ENCODE results near the gene ST6GALNAC3.
A peak's percentile ranks its signal among the peaks of the same experiment; 100 is the strongest.
"Not testable (repeated sequence)": the region's sequence is repeated elsewhere in the genome, so short reads cannot be mapped to it uniquely, and the experiment has no call there.

The ST6GALNAC3 gene

GRCh38 chr1:76238094-76238628, 163.6 kb downstream of the ST6GALNAC3 start:
- DNase-seq (ENCODE audit: low spot score) (peak; percentile 74), FAIRE-seq (no peak)

GRCh38 chr1:76239470-76239918, 164.9 kb downstream of the ST6GALNAC3 start:
- FAIRE-seq (no peak), DNase-seq (ENCODE audit: low spot score) (peak; percentile 20)

- peak; percentile 29 for DNase-seq (ENCODE audit: low spot score)
- FAIRE-seq: peak; percentile 5
Observed at GRCh38 chr1:76240316-76240715, 165.8 kb downstream of the ST6GALNAC3 start.

DNA sequence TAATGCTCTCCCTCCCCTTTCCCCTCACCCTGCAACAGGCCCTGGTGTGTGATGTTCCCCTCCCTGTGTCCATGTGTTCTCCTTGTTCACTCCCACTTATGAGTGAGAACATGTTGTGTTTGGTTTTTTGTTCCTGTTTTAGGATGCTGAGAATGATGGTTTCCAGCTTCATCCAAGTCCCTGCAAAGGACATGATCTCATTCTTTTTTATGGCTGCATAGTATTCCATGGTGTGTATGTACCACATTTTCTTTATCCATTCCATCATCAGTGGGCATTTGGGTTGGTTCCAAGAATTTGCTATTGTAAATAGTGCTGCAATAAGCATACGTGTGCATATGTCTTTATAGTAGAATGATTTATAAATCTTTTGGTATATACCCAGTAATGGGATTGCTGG, 168.0 kb downstream of the ST6GALNAC3 start:
- not testable (repeated sequence) for DNase-seq (ENCODE audit: low spot score); FAIRE-seq

DNA sequence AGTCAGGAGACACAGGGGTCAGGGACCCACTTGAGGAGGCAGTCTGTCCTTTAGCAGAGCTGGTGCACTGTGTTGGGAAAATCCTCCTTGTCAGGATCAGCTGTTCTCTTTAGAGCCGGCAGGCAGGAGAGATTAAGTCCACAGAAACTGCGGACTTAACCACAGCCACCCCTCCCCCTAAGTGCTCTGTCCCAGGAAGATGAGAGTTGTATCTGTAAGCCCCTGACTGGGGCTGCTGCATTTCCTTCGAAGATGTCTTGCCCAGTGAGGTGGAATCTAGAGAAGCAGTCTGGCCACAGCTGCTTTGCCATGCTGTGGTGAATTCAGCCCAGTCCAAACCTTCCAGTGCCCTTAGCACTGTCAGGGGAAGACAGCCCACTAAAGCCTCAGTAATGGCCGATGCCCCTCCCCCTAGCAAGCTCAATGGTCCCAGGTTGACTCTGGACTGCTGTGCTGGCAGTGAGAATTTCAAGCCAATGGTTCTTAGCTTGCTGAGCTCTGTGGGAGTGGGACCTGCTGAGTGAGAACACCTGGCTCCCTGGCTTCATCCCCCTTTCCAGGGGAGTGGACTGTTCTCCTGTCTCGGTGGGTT, 172.8 kb downstream of the ST6GALNAC3 start:
- FAIRE-seq: no peak
- DNase-seq (ENCODE audit: low spot score): no peak

DNA sequence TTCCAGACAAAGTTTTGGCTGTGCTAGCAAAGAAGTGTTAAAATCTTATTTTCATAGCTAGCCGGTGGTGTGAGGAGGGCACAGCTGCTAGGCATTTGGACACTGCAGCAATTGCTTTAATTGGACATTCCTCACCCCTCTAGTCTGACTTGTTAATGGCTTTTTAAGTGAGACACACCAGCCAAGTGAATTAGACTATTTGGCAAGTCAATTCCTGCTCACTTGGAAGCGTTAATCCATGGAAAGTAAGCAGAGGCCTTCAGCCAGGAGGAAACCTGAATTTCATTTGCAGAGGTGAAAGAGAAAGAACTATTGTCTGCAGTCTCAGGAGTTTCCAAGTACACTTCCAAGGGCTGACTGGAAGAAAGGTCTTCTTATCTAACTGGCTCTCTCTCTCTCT, 175.7 kb downstream of the ST6GALNAC3 start:
- DNase-seq (ENCODE audit: low spot score) (no peak), FAIRE-seq (no peak)

- DNase-seq (ENCODE audit: low spot score) (no peak), FAIRE-seq (no peak)
Observed at GRCh38 chr1:76252431-76252830, 177.9 kb downstream of the ST6GALNAC3 start.

- FAIRE-seq (no peak), DNase-seq (ENCODE audit: low spot score) (no peak)
Observed at GRCh38 chr1:76254104-76255030, 179.8 kb downstream of the ST6GALNAC3 start.

DNA sequence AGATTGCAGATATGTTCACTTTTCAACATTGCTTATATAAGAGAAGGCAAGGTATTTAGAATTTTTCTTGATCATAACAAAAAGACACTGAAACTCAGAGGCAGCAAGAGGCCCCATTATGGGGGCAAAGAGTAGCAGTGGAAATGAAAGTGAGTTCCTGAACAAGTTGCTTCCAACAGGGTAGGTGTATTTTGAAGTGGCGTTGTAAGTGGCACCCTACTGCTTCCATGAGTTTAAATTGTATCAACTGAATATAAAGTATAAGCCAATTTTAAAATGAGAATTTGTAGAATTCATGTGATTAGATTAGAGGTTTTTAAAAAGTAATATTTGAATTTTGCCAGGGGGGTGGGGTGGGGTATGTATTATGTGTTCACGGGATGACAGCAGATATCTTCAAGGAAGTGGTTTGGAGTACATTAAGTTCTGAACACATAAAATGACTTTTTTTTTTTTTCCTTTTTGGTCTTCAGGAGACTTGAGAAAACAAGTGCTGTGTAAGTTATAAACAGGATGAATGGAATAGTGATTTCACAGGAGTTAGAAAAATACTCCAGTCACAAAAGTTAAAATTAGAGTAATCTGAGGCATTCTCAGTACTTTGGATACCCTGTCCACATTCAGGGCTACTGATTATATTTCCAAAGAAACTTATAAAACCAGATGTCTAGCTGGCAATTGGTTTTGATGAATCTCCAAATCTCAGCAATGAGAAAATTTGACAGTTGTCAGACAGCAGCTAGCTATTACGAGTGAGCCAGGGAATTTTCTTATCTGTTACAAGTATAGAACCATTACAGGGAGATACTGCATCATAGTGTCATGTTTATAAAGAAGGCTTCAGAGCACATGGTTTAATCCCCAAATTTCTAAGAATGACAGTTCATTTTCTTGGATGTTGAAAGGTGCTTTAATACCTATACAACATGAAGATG, 182.0 kb downstream of the ST6GALNAC3 start:
- DNase-seq (ENCODE audit: low spot score) (no peak), FAIRE-seq (no peak)

DNA sequence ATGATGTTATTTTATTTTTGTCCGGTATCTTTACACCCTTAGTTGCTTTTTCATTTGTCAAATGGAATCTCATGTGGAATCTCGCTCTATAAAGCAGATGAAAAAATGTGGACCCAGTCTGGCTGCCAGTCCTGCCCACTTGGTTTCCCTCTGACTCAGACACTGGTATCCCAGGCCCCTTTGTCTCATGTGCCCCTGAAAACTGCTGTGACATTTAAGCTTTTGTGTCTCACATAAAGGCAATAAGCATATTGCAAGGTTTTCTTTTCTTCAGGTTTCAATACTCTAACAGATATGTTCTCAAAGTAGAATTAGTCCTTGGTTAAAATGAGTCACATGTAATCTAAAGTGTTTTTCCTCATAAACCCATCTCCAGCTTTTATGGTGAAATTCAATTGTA, 183.3 kb downstream of the ST6GALNAC3 start:
- DNase-seq (ENCODE audit: low spot score) (no peak), FAIRE-seq (no peak)

- DNase-seq (ENCODE audit: low spot score): no peak
- no peak for FAIRE-seq
Observed at GRCh38 chr1:76259270-76259669, 184.7 kb downstream of the ST6GALNAC3 start.

DNA sequence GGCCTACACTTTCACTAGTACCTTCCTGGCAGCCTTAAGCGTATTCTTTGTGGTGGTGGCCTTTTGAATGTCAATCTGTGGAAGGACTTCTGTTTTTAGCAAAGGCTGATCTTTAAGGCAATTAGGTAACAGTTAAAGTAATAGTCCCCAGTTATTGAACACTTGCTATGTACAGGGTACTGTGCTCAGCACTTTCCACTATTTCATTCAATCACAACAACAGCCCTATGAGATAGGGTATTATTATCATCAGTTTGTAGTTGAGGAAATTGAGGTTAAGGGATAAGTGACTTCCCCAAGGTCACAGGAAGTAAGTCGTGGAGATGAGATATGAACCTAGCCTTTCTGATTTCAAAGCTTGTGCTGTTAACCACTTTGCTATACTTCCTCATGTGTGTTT, 185.7 kb downstream of the ST6GALNAC3 start:
- FAIRE-seq: no peak
- DNase-seq (ENCODE audit: low spot score): no peak

- FAIRE-seq: no peak
- DNase-seq (ENCODE audit: low spot score): no peak
Observed at GRCh38 chr1:76262601-76263000, 188.1 kb downstream of the ST6GALNAC3 start.

DNA sequence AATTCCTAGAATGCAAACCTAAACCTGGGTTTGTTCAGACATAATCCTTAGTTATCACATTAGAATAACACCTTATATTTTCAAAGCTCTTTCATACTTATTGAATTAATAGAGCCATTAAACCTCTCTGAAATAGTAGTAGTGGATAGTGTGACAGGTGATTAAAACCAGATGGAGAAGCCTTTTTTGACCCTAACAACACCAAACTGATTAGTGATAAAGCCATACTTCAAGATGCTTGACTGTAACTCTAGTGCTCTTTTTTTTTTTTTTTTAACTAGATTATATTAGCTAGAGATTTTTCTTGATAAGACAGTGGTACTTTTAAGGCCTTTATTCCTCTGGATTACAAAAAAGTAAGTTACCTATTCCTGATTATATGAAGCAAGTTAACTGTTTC, 190.1 kb downstream of the ST6GALNAC3 start:
- DNase-seq (ENCODE audit: low spot score): no peak

GRCh38 chr1:76266762-76267161, 192.2 kb downstream of the ST6GALNAC3 start:
- no peak for FAIRE-seq
- no peak for DNase-seq (ENCODE audit: low spot score)

More for the DNA sequence above, 190.1 kb downstream of the ST6GALNAC3 start:
- FAIRE-seq: no peak

DNA sequence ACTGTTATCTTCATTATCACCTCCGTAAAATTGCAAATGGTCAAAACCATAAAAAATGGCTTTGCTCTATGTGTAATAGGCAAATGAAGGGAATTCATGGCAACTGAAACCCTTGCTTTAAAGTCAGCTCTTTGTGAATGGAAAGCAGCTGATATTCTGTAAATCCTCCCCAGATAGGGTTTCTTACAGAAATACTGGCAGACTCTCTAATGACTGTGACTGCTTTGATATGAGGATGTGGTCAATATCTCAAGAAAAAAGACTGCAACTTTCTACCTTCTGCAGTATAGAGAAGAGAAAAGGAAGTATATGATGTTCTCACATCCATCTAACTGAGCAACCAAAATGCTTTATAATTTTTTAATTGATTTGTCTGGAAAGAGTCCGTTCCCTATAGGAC, 193.1 kb downstream of the ST6GALNAC3 start:
- no peak for DNase-seq (ENCODE audit: low spot score)
- no peak for FAIRE-seq

GRCh38 chr1:76268341-76268740, 193.8 kb downstream of the ST6GALNAC3 start:
- DNase-seq (ENCODE audit: low spot score) (no peak), FAIRE-seq (no peak)

DNA sequence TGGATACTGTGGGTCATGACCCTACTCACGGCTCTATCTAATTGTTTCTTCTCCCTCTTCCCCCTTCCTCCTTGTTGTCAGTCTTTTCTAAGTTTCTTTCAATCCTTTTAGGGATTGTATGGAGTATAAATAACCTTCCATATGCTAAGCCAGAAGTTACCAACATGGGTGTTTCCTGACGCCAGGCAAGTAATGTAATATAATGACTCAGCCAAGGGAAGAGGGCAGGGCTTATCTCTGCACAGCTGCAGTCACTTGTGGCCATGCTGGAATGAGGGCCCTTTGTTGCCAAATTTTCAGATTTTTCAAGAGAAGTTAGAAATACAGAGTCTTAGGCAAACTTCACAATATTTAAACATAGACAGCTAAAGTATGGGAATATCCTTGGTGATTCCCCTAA, 194.6 kb downstream of the ST6GALNAC3 start:
- no peak for FAIRE-seq
- DNase-seq (ENCODE audit: low spot score): peak; percentile 51

GRCh38 chr1:76274302-76274701, 199.8 kb downstream of the ST6GALNAC3 start:
- FAIRE-seq (no peak), DNase-seq (ENCODE audit: low spot score) (no peak)

DNA sequence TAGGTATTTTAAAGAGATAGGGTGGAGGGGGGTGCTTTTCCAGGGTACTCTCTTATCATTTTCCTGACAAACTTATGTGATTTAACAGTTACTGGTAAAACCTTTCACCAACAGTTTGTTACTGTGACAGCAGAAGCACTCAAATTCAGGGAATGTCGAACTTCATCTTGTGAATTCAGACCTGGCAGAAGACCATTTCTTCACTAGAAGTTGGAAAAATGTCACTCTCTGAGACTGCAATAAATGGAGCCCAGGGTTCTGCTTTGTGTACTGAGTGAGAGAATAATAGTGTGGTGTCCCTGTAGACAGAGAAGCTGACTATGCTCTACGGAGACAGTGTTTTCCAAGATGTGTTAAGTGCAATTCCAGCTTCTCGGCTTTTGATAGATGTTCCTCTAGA, 200.2 kb downstream of the ST6GALNAC3 start:
- DNase-seq (ENCODE audit: low spot score): no peak
- no peak for FAIRE-seq

- DNase-seq (ENCODE audit: low spot score) (no peak), FAIRE-seq (no peak)
Observed at GRCh38 chr1:76278711-76279100, 204.2 kb downstream of the ST6GALNAC3 start.

Data from urothelium cell line (cell line).